Measurements from ENCODE around the gene PIF1. TPM values are rescaled to one million over a fixed set of nuclear protein-coding genes. Genes with fewer than 3 reads are reported as not detected.

PIF1 gene
- total RNA-seq, 1 experiment from 2014 or later: 51.5 TPM

DNA sequence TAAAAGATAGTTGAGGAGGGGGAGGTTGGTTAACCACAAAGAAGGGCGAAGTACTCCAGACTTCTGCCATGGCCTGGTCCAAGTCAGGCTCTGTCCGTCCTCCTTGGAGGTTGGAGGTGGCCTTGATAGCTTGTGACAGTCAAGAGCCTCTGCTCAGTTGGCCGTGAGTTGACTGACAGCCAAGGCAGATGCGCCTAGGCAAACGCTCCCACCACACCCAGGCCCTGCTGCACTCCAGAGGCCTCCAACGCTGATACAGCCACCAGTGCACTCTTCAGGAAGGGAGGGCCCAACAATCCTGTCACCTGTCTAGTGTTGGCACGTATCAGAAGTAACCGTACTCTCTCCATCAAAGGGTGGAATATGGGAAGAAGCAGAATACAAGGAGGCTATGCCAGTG, 59.4 kb downstream of the PIF1 start:
- Mint-ChIP-seq H3K4me3 (ENCODE audit: low read depth, unreplicated experiment) (no peak overlapping the region), H3K9me3 (ENCODE audit: low read depth, unreplicated experiment) (no peaks in the 10 kb centered on the region), H3K36me3 (ENCODE audit: insufficient read depth, unreplicated experiment) (no peaks in the 10 kb centered on the region), H3K27ac (ENCODE audit: unreplicated experiment) (no peak overlapping the region), H3K27me3 (ENCODE audit: unreplicated experiment) (peaks cover 39% of the 10 kb centered on the region), H3K4me1 (ENCODE audit: low read depth, unreplicated experiment) (no peaks in the 10 kb centered on the region)
- DNase-seq: no peak
- CTCF ChIA-PET: no interaction called here
- TF ChIP-seq, protein P1, sequence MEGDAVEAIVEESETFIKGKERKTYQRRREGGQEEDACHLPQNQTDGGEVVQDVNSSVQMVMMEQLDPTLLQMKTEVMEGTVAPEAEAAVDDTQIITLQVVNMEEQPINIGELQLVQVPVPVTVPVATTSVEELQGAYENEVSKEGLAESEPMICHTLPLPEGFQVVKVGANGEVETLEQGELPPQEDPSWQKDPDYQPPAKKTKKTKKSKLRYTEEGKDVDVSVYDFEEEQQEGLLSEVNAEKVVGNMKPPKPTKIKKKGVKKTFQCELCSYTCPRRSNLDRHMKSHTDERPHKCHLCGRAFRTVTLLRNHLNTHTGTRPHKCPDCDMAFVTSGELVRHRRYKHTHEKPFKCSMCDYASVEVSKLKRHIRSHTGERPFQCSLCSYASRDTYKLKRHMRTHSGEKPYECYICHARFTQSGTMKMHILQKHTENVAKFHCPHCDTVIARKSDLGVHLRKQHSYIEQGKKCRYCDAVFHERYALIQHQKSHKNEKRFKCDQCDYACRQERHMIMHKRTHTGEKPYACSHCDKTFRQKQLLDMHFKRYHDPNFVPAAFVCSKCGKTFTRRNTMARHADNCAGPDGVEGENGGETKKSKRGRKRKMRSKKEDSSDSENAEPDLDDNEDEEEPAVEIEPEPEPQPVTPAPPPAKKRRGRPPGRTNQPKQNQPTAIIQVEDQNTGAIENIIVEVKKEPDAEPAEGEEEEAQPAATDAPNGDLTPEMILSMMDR (IDR thresholded peaks at IDR 0.05; ENCODE audit: unreplicated experiment): no peak
- no TSS peak for BruUV-seq (replicated peaks)
- intact Hi-C loops (cut with micrococcal nuclease; ENCODE audit: unreplicated experiment): no loop called here

Other genes starting within 250 kb of the PIF1 start
- 1.4 and 1.6 TPM in 2 replicates for gene RBPMS2, start 50.1 kb downstream of the PIF1 start, total RNA-seq (2022)
- 2.0 and 2.4 TPM in 2 replicates for gene PLEKHO2, start 16.3 kb upstream of the PIF1 start, total RNA-seq (2022)
- 0.37 and 0.42 TPM in 2 replicates for gene ANKDD1A, start 86.3 kb upstream of the PIF1 start, total RNA-seq (2022)
- gene SPG21, start 164.3 kb upstream of the PIF1 start, total RNA-seq (2022): 104 TPM in 2 replicates
- 18.9 and 27.6 TPM in 2 replicates for gene MTFMT, start 204.0 kb upstream of the PIF1 start, total RNA-seq (2022)
- gene SLC51B, start 219.7 kb upstream of the PIF1 start, total RNA-seq (2022): not detected in 2 replicates
- 0.12 and 0.39 TPM in 2 replicates for gene RASL12, start 242.3 kb upstream of the PIF1 start, total RNA-seq (2022)